Left ventricle myocardium superior (tissue), 1 donor: ENCODE results near the gene ROBO1. TPM values are rescaled to one million over a fixed set of nuclear protein-coding genes. Genes with fewer than 3 reads are reported as not detected.
"Not testable (repeated sequence)": the region's sequence is repeated elsewhere in the genome, so short reads cannot be mapped to it uniquely, and the experiment has no call there.

ENCODE experiments used
- ATAC-seq: fragments of 200-7000 bp; cut with Tn5 transposase; one replicate; pipeline ENCODE4 v1.9.1; 2020; ENCODE audit warnings: mild to moderate bottlenecking, moderate library complexity
- DNase-seq: peaks from one replicate; pipeline ENCODE4 v3.0.0-alpha.2; 2020
- intact Hi-C: fragments of 100-400 bp; cut with micrococcal nuclease; formaldehyde crosslinking; loops from one replicate; pipeline ENCODE4 v1.11.0; 2022
- total RNA-seq: library from RNA; stranded (reverse); fragmentation: NEBNext Ultra II Directional; extraction: Animal tissue kit (Norgen Biotek cat#: 25700); gene quantifications from one replicate; pipeline ENCODE4 v1.2.1, GENCODE V29; 2021
- donor health status: DM: no; HTN: yes; CAD: no; lungs with severe emphysema.

The ROBO1 gene
- total RNA-seq, 1 donor from 2014 or later, result 6.0 TPM

DNA sequence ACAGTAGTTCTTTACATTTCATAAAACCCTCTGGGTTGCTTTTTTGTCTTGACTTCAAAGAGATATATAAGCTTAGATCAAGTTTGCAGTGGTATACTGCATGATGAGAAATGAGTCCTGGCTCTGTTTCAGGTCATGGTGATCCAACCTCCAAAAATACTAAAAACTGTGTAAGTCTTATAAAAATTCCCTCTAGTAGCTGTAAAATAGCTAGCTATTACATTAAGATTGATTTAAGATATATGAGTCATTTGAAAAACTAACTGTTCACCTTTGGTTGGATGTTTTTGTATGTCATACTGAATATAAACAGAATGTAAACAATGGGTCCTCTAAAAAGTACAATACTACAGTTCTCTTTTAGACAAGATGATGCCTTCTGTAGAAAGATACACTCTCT is 879.2 kb downstream of the ROBO1 start:
- no peak for DNase-seq
- ATAC-seq, result no peak
- intact Hi-C loops, result no loop called here

DNA sequence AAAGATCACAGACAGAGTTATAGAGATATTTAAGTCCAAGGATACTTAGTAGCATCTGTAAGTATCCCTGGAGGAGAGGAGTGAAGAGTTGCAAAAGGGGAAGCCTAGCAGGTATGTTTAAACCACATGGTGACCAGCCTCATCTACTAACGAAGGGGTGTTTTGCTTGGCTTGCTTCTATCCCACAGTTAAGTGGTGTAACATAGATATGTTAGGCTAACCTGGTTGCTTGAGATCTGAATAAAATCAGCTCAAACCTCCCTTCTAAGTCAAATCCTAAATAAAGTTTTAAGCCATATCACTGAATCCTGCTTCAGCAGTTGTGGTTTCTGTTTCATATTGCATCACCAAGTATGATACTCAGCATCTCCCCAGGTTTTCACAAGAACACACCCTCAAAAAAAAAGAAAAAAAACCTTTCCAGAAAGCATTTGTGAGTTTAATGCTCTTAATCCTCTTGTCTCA is 880.2 kb downstream of the ROBO1 start:
- ATAC-seq, result peak; percentile 25
- DNase-seq, result no peak
- intact Hi-C loops, result no loop called here

DNA sequence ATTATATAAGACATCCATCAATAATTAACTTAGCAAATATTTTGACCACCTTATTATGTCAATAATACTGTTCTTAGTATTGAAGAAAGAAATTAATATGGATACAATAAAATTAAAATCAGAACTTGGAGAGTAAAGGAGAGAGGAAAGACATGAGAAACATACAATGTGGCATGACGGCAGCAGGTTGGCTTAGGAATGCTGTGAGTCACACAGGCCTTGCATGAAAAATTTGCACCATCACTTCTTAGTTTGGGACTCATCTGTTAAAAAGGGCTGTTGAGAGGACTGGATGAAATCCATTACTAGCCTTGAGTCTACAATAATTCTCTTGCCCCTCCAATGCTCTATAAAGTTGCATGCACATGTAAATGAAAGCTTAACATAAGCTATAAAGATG is 880.8 kb downstream of the ROBO1 start:
- DNase-seq (no peak), ATAC-seq (peak; percentile 24)
- intact Hi-C loops, result no loop called here

DNA sequence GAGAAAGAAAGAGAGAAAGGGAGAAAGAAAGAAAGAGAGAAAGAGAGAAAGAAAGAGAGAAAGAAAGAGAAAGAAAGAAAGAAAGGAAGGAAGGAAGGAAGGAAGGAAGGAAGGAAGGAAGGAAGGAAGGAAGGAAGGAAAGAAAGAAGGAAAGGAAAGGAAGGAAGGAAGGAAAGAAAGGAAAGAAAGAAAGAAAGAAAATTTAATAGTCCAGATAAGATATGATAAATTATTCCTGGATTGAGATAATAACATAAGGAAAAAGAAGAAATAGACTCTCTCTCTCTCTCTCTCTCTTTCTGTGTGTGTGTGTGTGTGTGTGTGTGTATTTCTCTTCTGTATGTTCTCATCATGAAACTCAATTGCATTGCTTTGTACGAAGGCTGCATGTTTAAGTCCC is 883.2 kb downstream of the ROBO1 start:
- intact Hi-C loops, ATAC-seq, DNase-seq: not testable (repeated sequence)

- DNase-seq (no peak), ATAC-seq (no peak)
- intact Hi-C loops, result no loop called here
These were observed 885.5 kb downstream of the ROBO1 start for GRCh38 chr3:78882251-78882650.

GRCh38 chr3:78881501-78881900 is 886.3 kb downstream of the ROBO1 start:
- no peak for DNase-seq
- intact Hi-C loops, result no loop called here
- ATAC-seq, result no peak

DNA sequence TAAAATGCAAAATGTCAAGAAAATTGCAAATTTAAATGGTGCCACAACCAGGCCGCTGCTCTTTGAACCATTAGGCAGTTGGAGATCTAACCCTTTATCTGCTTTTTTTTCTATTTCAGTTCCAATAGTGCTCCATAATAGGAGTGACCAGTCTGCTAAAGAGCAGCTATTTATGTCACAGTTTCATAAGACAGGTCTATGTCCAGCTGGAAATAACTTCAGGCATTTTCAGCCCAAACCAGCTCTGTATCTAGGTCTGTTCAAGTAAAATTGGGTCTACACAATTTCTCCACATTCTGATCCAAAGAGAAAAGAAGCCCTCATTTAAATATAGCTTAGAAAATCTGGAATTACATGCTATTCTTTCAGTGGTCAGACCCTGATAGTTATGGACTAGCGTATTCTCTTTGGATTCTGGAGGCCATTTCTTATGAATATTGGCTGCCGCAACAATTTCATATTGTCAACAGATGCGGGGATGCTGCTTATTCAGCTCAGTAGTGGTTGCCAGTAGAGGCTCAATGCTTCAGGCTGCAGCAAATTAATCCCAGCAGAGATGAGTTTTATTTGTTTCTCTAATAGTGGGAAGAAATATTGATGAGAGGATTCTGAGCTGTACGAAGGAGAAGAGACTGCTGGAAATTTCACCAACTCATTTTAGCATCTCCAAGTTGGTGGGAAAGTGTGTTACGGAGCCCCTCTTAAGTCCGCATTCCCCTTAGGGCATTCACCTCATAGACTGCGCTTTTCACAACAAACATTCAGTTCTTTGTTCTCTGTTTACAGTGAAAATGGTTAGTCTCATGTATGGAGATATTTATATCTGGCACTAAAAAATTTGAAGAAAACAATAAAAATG is 887.0 kb downstream of the ROBO1 start:
- DNase-seq, result no peak
- intact Hi-C loops, result no loop called here
- ATAC-seq, result peak; percentile 92

GRCh38 chr3:78879295-78879860 is 888.4 kb downstream of the ROBO1 start:
- intact Hi-C loops, result no loop called here
- ATAC-seq (no peak), DNase-seq (no peak)

DNA sequence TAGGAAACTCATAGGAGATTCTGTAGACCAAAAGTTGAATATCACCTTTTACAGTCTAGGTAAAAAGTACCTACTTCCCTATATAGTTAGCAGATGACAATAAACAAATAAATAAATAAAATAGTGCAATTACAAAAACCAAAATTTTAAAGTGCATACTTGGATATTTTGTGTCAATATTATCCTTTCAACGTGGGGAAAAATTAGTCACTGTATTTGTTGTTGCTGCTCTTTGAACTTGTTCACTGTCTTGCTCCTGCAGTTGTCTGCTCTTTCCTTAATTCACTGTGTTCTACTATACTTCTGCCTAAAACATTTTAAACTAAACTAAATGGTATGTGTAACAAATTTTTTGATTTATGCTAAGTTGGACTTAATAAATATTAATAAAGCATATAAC is 889.0 kb downstream of the ROBO1 start:
- intact Hi-C loops, result no loop called here
- ATAC-seq, result no peak

GRCh38 chr3:78878011-78878410 is 889.8 kb downstream of the ROBO1 start:
- intact Hi-C loops, result no loop called here
- no peak for ATAC-seq
- no peak for DNase-seq

More for the DNA sequence above, 889.0 kb downstream of the ROBO1 start:
- DNase-seq, result no peak

GRCh38 chr3:78875851-78876250 is 891.9 kb downstream of the ROBO1 start:
- DNase-seq, result no peak
- intact Hi-C loops, result no loop called here
- no peak for ATAC-seq

DNA sequence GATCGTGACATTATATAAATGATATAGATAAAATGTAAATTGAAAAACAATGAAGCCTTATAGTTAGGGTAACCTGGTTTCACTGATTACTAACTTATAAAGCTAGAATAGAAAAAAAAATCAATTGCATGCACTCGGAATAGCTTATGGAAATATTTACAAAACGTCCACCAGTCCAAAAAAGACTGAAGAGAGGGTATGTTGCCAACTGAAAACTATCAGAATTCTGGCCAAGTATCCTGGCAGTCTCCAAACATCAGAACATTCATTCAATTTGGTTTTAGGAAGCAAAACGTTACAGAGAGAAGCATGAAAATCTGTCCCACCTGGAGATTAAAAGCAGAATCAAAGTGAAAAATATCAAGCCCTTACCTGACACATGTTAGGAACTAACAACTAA is 892.4 kb downstream of the ROBO1 start:
- ATAC-seq (no peak), DNase-seq (no peak)
- intact Hi-C loops, result no loop called here

GRCh38 chr3:78873641-78874040 is 894.2 kb downstream of the ROBO1 start:
- intact Hi-C loops, result no loop called here
- no peak for DNase-seq
- no peak for ATAC-seq

DNA sequence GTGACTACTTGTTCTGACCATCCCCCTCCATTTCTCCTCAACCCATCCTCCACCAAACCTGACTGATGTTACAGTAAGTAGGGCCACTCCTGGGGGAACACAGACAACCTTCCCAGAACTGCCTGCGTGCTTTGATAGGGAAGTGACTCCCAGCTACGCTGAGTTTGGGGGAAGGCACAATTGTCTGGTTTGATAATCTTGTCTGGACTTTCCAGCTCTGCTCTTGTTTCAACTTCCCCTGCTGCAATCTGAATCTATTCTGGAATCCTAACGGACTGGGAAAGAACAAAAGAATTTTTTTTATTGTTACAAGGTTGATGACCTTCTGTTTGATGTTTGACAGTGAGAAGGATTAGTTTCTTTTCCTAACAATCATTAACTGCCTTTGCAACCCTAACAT is 895.6 kb downstream of the ROBO1 start:
- intact Hi-C loops, result no loop called here
- peak; percentile 28 for ATAC-seq
- DNase-seq, result no peak

DNA sequence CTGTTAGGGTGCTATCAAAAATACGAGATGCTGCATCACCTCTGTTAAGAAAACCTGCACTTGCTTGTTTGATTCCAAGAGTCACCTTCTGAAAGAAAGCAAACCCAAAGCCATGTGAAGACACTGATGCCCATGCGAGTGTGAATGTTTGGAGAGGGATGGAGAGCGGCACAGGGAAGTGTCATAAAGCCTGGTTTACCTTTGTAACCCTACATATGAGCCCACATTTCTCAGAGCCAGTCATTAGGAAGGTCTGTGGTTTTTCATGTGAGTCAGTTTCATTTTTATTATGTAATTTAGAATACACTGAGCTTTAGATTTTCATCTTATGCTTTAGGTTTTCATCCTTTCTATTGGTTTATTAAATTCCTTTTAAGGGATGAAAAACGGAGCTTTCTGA is 896.8 kb downstream of the ROBO1 start:
- DNase-seq (no peak), ATAC-seq (no peak)
- intact Hi-C loops, result no loop called here

GRCh38 chr3:78870484-78870883 is 897.3 kb downstream of the ROBO1 start:
- DNase-seq (no peak), ATAC-seq (no peak)
- intact Hi-C loops, result no loop called here

DNA sequence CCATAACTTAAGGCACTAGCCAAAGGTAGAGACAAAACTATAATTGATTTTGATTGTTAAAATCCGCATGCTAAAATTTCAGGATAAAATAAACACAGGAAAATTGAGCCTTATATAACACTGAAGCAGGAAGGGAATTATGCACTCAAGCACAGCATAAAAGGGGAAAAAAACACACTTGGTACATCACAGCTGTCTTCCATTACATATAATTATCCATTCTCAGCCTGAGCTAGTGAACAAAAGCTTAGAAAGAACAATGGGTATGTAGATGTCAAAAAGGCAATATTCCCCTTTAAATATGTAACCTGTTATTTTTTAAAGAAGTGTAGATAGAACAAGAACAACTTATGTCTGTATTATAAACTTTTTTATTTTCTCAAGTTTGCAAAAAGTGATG is 899.2 kb downstream of the ROBO1 start:
- DNase-seq (no peak), ATAC-seq (no peak)
- intact Hi-C loops, result no loop called here

DNA sequence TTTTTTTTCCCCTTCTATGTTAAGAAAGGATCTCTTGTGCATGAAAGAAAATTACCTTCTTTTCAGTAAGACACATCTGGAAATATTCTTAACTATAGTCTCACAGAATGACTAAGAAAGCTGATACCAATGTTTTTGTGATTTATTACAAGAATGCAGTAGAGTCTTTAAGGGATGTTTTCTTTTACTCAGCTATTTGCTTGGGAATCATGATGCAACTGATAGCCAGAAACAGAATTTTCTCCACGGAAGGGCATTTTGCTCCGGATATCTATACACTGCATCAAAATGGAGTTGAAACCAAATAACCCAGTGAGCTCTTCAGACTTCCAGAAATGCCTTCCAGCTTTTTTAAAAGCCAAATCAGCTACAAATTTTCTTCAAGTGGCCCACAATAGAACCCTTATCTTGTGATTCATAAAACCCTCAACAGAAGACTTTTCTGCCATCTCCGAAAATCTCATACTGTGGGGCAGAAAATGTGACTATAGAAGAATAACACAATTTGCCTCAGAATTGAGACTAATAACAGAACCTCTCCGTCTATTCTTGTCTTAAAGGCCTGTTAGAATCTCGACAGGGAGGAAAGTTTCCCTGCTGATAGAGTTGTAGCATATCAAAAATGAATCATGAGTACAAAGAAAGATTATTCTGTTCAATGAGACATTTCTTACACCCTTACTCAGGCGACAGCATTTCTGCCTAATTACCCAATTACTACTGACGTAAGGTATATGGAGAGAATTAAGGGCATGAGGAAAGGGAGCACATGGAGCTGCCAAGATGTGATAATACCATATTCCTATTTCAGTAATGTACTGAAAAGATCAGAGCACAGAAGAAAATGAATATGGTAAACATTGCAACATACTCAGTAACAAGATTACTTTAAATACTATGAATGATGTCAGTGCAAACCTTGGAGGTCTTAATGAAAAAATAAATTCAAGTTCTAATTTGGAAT is 900.1 kb downstream of the ROBO1 start:
- intact Hi-C loops, result no loop called here
- ATAC-seq (no peak), DNase-seq (no peak)

- ATAC-seq, result no peak
- no peak for DNase-seq
- intact Hi-C loops, result no loop called here
These were observed 904.2 kb downstream of the ROBO1 start for GRCh38 chr3:78863306-78864203.
